SK-N-MC (cell line): ENCODE data around the gene MEGF8.
A peak's percentile ranks its signal among the peaks of the same experiment; 100 is the strongest.

Experiments
- DNase-seq: peaks from one replicate; pipeline ENCODE4 v3.0.0-alpha.2; 2011; ENCODE audit warnings: low read depth, low spot score
- H3K27ac ChIP-seq: fragments of 200-600 bp; sonication (generic); 2 replicates; pipeline ENCODE4 v1.5.1; 2016; ENCODE audit warnings: mixed run types
- H3K36me3 ChIP-seq: fragments of 200-600 bp; sonication (generic); 2 replicates; pipeline ENCODE4 v1.6.1; 2017; ENCODE audit warnings: antibody characterized with exemption, low read length, mixed read lengths; ENCODE audit not compliant: insufficient read depth
- H3K4me3 ChIP-seq: fragments of 200-600 bp; sonication (generic); 2 replicates; pipeline ENCODE4 v1.5.1; 2016
- H3K9ac ChIP-seq: fragments of 200-600 bp; sonication (generic); 2 replicates; pipeline ENCODE4 v1.8.0; 2017; ENCODE audit warnings: mixed run types, mixed read lengths; ENCODE audit not compliant: insufficient read length
- H3K9me3 ChIP-seq: fragments of 200-600 bp; sonication (generic); 2 replicates; pipeline ENCODE4 v1.6.1; 2017; ENCODE audit warnings: low read depth, mild to moderate bottlenecking, antibody characterized with exemption, low read length, moderate library complexity, mixed read lengths
- EZH2 ChIP-seq: fragments of 200-600 bp; sonication (generic); IDR thresholded peaks from one replicate; pipeline ENCODE4 v1.6.1; 2017; ENCODE audit warnings: antibody characterized with exemption
- FOXP2 ChIP-seq: optimal IDR thresholded peaks from 2 replicates; pipeline ENCODE3; 2011; ENCODE audit warnings: mild to moderate bottlenecking, moderate library complexity; ENCODE audit not compliant: insufficient read depth; ENCODE audit errors: extremely low read length, control extremely low read depth
- POLR2AphosphoS5 ChIP-seq: IDR thresholded peaks from 2 replicates; pipeline ENCODE4 v1.6.1; 2012; ENCODE audit warnings: mild to moderate bottlenecking, low read depth, low read length, borderline replicate concordance

The MEGF8 gene

DNA sequence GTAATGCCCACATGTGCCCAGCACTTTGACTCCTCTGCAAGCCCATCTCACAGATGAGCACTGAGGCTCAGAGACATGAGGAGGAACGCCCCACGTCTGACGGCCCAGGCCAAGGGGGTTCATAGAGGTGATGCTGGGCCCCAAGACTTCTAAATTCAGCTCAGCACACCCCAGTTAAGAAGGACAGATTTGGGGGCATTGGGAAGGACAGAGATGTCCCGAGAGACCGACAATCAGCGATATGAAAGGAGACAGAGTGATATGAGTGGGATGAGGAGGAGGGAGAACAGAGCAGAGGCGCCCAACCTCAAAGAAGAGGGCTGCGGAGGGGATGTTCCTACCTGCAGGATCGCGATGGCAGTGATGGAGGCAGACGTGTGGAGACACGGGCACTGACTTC is 64.5 kb downstream of the MEGF8 start, which contains the start of gene CNFN:
Gene CNFN (minus strand): TSS at position 399 of the 400 bp plus-strand sequence. CDS start 1,260 bp downstream, outside the sequence.
- TF ChIP-seq POLR2AphosphoS5: no peak
- no peak for TF ChIP-seq EZH2
- TF ChIP-seq FOXP2: no peak
- Histone ChIP-seq H3K36me3 (no peaks in the 10 kb centered on the region), H3K27ac (no peak within 1 kb of the TSS), H3K9ac (no peak within 1 kb of the TSS), H3K9me3 (no peaks in the 10 kb centered on the region), H3K4me3 (no peak within 1 kb of the TSS)
- no peak for DNase-seq

DNA sequence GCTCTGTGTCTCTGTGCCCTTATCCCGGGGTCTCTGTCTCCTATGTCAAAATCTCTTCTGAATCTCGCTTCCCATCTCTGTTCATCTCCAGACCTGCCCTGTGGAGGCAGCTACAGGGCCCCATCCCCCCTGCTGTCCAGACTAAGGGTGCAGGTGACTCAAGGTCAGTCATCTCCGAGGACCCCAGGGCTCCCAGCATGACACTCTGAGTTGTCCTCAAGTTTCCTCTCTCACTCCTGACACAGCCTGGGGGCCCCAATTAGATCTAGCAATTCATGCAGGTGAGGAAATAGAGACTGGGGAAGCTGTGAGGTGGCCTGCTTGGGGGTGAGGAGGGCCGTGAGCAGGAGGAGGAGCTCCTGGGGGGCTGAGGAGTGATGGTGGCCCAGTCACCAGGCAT is 66.7 kb downstream of the MEGF8 start:
- Histone ChIP-seq H3K9ac (no peak overlapping the region), H3K27ac (no peak overlapping the region), H3K4me3 (no peak overlapping the region), H3K36me3 (no peaks in the 10 kb centered on the region), H3K9me3 (no peaks in the 10 kb centered on the region)
- TF ChIP-seq EZH2: no peak
- TF ChIP-seq POLR2AphosphoS5: no peak
- TF ChIP-seq FOXP2: no peak
- no peak for DNase-seq

DNA sequence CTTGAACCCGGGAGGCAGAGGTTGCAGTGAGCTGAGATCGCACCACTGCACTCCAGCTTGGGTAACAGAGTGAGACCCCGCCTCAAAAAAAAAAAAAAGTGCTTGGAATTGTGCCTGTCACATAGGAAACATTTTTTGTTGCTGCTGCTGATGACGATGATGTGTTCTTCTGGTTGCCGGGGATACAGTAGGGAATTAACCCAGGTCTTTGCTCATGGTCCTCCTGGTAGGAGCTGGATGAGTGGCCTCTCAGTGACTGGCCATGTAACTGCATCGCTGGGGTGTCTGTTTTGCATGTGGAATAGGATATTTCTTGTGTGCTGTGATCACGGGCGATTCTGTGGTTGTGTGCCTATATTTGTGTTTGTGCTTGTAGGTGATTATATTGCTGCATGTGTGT is 69.3 kb downstream of the MEGF8 start:
- H3K4me3 ChIP-seq: no peak overlapping the region
- H3K36me3 ChIP-seq: no peaks in the 10 kb centered on the region
- DNase-seq: no peak
- H3K27ac ChIP-seq: no peak overlapping the region
- no peaks in the 10 kb centered on the region for H3K9me3 ChIP-seq
- no peak overlapping the region for H3K9ac ChIP-seq
- no peak for TF ChIP-seq POLR2AphosphoS5
- no peak for TF ChIP-seq EZH2
- TF ChIP-seq FOXP2: no peak

- no peaks in the 10 kb centered on the region for H3K36me3 ChIP-seq
- peak; percentile 85 for DNase-seq
- H3K4me3 ChIP-seq: peak overlapping the region; percentile 91
- H3K9me3 ChIP-seq: no peaks in the 10 kb centered on the region
- H3K27ac ChIP-seq: peak overlapping the region; percentile 47; the same call in 1 of the 2 replicates
- H3K9ac ChIP-seq: peak overlapping the region; percentile 81
- no peak for TF ChIP-seq EZH2
- peak; percentile 89; the same call in 1 of the 2 replicates for TF ChIP-seq POLR2AphosphoS5
These were observed 71.2 kb downstream of the MEGF8 start for GRCh38 chr19:42396381-42397262.

GRCh38 chr19:42397263-42398166 is 72.1 kb downstream of the MEGF8 start:
- peak overlapping the region; percentile 75 for H3K9ac ChIP-seq
- H3K27ac ChIP-seq: no peak overlapping the region
- no peaks in the 10 kb centered on the region for H3K9me3 ChIP-seq
- DNase-seq: no peak
- TF ChIP-seq FOXP2: no peak
- TF ChIP-seq POLR2AphosphoS5: no peak
- no peak for TF ChIP-seq EZH2
- peak overlapping the region; percentile 91 for H3K4me3 ChIP-seq
- H3K36me3 ChIP-seq: no peaks in the 10 kb centered on the region

DNA sequence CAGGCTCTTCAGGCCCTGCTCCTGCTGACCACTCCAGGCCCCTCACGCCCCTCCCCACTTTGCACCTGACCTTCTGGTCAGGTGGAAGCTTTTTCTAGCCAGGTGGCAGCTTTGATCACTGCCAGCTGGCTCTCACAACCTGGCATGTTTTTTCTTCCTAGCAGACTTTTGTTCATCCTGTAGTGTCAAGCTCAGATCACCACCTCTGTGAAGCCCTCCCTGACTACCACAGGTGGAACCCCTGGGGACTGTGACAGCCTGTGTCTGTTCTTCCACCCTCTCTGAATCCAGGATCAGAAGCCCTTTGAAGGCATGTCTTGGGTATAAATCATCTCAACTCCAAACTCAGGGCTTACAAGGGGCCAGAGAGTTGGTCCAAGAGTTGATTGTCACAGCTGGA is 75.0 kb downstream of the MEGF8 start:
- no peak overlapping the region for H3K9ac ChIP-seq
- no peak overlapping the region for H3K27ac ChIP-seq
- TF ChIP-seq EZH2 (no peak), FOXP2 (no peak), POLR2AphosphoS5 (no peak)
- no peaks in the 10 kb centered on the region for H3K36me3 ChIP-seq
- no peak for DNase-seq
- no peaks in the 10 kb centered on the region for H3K9me3 ChIP-seq
- no peak overlapping the region for H3K4me3 ChIP-seq

GRCh38 chr19:42401365-42402303 is 76.2 kb downstream of the MEGF8 start:
- no peak for TF ChIP-seq EZH2
- no peak for TF ChIP-seq FOXP2
- TF ChIP-seq POLR2AphosphoS5: no peak
- DNase-seq: peak; percentile 47
- Histone ChIP-seq H3K36me3 (no peaks in the 10 kb centered on the region), H3K27ac (no peak overlapping the region), H3K9me3 (no peaks in the 10 kb centered on the region), H3K9ac (no peak overlapping the region), H3K4me3 (peak overlapping the region; percentile 70)
